GM20000 (cell line): ENCODE measurements around the gene FTCD.

Source experiments
- DNase-seq: peaks from one replicate; pipeline ENCODE4 v3.0.0; 2012; ENCODE audit warnings: low spot score
- TF ChIP-seq, protein P1 (sequence below): IDR thresholded peaks from 2 replicates; pipeline ENCODE4 v1.5.1; 2012; ENCODE audit warnings: mild to moderate bottlenecking, control low read depth; ENCODE audit errors: extremely low read depth, missing control alignments

Gene FTCD

DNA sequence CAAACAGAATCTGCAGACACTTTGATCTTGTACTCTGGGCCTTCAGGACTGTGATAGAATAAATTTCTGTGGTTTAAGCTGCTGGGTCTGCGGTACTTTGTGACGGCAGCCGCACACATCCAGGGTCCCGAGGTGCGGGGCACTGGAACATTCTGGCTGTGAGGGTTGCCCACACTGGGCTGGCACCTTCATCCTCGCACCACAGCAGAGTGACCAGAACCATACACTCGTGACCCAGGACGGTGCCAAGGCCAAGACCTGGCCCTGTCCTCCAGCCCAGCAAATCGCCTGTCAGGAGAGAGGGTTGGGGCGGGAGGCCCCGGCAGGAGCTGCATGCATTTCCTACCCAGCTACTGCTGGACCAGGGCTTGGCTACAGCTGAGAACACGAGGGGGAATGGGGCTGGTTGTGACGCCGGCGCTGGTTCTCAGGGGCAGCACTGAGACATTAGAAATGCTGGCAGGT, 2.6 kb upstream of the FTCD start:
- TF ChIP-seq, protein P1, sequence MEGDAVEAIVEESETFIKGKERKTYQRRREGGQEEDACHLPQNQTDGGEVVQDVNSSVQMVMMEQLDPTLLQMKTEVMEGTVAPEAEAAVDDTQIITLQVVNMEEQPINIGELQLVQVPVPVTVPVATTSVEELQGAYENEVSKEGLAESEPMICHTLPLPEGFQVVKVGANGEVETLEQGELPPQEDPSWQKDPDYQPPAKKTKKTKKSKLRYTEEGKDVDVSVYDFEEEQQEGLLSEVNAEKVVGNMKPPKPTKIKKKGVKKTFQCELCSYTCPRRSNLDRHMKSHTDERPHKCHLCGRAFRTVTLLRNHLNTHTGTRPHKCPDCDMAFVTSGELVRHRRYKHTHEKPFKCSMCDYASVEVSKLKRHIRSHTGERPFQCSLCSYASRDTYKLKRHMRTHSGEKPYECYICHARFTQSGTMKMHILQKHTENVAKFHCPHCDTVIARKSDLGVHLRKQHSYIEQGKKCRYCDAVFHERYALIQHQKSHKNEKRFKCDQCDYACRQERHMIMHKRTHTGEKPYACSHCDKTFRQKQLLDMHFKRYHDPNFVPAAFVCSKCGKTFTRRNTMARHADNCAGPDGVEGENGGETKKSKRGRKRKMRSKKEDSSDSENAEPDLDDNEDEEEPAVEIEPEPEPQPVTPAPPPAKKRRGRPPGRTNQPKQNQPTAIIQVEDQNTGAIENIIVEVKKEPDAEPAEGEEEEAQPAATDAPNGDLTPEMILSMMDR: no peak
- no peak for DNase-seq

GRCh38 chr21:46157396-46157986, 2.1 kb upstream of the FTCD start:
- TF ChIP-seq, protein P1: no peak
- DNase-seq: no peak

DNA sequence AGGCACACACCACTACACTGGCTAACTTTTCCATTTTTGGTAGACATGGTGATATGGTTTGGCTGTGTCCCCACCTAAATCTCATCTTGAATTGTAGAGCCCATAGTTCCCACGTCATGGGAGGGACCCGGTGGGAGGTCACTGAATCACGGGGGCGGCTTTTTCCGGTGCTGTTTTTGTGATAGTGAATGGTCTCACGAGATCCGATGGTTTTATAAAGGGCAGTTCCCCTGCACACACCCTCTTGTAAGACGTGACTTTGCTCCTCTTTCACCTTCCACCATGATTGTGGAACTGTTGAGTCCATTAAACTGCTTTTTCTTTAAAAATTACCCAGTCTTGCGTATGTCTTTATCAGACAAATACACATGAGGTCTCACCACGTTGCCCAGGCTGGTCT, 1.3 kb upstream of the FTCD start:
- DNase-seq: no peak

GRCh38 chr21:46156378-46156645, 933 bp upstream of the FTCD start:
- no peak for DNase-seq
- TF ChIP-seq, protein P1: no peak

More for the DNA sequence above, 1.3 kb upstream of the FTCD start:
- TF ChIP-seq, protein P1: no peak

DNA sequence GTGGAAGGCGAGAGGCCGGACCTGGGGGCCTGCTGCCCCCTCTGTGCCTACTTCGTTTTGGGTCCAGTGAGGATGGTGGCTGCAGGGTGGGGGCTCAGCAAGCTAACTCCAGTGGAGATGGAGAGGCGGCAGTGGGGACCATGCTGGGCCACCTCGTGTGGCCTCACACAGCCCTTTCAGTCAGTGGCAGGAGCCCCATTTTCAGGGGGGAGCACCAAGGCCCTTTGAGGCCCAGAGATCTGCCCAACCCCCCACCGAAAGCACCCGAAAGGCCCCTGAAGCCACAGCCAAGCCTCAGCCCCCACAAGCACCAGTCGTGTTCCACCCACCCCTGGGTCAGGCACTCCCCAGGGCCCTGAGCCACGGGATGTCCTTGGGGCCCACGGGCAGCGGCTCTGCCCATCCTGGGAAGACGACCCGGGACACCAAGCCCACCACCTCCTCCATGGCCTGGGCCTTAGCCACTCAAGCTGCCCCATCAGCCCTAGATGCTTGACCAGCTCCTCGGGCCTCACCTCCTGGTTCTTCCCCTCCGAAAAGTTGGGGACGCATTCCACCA, 345 bp downstream of the FTCD start:
- TF ChIP-seq, protein P1: no peak
- no peak for DNase-seq

- TF ChIP-seq, protein P1: no peak
- DNase-seq: no peak
Observed at GRCh38 chr21:46154155-46154954, 1.0 kb downstream of the FTCD start.
